Ishikawa (cell line): ENCODE results near the gene TES.

ENCODE experiments used
- CEBPB ChIP-seq: IDR thresholded peaks from 2 replicates; pipeline ENCODE4 v1.6.1; 2012
- CREB1 ChIP-seq: IDR thresholded peaks from 2 replicates; pipeline ENCODE4 v1.6.1; 2012; ENCODE audit warnings: low read depth
- EGR1 ChIP-seq: IDR thresholded peaks from 2 replicates; pipeline ENCODE4 v1.6.1; 2012
- EP300 ChIP-seq: IDR thresholded peaks from 2 replicates; pipeline ENCODE4 v1.6.1; 2012; ENCODE audit warnings: borderline replicate concordance
- FOXM1 ChIP-seq: IDR thresholded peaks from 2 replicates; pipeline ENCODE4 v1.6.1; 2012; ENCODE audit warnings: low read depth, borderline replicate concordance
- NFIC ChIP-seq: IDR thresholded peaks from 2 replicates; pipeline ENCODE4 v1.6.1; 2012
- RAD21 ChIP-seq: IDR thresholded peaks from 2 replicates; pipeline ENCODE4 v1.6.1; 2012; ENCODE audit warnings: low read depth
- TAF1 ChIP-seq: IDR thresholded peaks from 2 replicates; pipeline ENCODE4 v1.6.1; 2012; ENCODE audit warnings: low read depth, mild to moderate bottlenecking
- TCF12 ChIP-seq: IDR thresholded peaks from 2 replicates; pipeline ENCODE4 v1.6.1; 2012; ENCODE audit warnings: low read depth
- TEAD4 ChIP-seq: IDR thresholded peaks from 2 replicates; pipeline ENCODE4 v1.6.1; 2012
- YY1 ChIP-seq: IDR thresholded peaks from 2 replicates; pipeline ENCODE4 v1.6.1; 2012; ENCODE audit warnings: low read depth
- ZBTB7A ChIP-seq: IDR thresholded peaks from 2 replicates; pipeline ENCODE4 v1.6.1; 2012; ENCODE audit warnings: low read depth
- TF ChIP-seq, protein P1 (sequence below): IDR thresholded peaks from 2 replicates; pipeline ENCODE4 v1.6.1; 2012
- TF ChIP-seq, protein P2 (sequence below): IDR thresholded peaks from 2 replicates; pipeline ENCODE4 v1.6.1; 2012; ENCODE audit warnings: low read depth, mild to moderate bottlenecking
- TF ChIP-seq, protein P3 (sequence below): IDR thresholded peaks from 2 replicates; pipeline ENCODE4 v1.6.1; 2012

The TES gene

DNA sequence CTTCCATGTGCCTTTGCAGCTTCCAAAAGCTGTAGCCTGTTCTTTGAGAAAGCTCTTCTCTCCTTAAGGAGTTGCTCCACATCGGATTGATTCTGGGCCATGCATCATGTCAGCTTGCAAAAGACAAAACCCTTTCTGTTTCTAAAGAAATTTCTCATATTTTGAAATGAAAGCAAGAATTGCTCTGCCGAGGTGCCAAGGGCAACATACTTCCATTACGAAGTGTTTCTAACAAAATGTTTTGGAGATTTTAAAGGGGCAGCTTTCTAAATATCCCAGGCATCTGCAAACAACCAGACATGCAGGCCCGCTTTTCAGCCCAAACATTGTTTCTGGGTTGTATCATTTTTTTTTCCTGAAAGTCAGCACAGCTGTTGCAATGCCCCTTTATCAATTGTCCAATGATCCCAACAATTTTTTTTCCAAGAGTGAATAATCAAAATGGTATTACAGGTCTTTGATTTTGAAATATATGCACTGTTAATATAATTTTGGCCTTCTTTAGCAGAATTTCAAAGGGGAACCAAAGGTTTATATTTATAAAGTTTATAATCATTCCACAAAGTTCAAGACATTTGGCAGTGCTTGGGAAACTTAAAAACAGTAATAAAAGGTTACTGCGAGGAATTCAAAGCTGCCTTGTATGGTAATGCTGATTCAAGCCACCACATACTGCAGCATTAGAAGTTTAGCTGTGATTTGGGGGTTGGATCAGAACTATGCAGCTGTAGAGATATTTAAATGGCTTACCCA is 61.0 kb downstream of the TES start:
- no peak for TF ChIP-seq CREB1
- TF ChIP-seq, protein P1, sequence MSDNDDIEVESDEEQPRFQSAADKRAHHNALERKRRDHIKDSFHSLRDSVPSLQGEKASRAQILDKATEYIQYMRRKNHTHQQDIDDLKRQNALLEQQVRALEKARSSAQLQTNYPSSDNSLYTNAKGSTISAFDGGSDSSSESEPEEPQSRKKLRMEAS, result no peak
- TF ChIP-seq TCF12, result no peak
- TF ChIP-seq EGR1, result no peak
- TF ChIP-seq, protein P2, sequence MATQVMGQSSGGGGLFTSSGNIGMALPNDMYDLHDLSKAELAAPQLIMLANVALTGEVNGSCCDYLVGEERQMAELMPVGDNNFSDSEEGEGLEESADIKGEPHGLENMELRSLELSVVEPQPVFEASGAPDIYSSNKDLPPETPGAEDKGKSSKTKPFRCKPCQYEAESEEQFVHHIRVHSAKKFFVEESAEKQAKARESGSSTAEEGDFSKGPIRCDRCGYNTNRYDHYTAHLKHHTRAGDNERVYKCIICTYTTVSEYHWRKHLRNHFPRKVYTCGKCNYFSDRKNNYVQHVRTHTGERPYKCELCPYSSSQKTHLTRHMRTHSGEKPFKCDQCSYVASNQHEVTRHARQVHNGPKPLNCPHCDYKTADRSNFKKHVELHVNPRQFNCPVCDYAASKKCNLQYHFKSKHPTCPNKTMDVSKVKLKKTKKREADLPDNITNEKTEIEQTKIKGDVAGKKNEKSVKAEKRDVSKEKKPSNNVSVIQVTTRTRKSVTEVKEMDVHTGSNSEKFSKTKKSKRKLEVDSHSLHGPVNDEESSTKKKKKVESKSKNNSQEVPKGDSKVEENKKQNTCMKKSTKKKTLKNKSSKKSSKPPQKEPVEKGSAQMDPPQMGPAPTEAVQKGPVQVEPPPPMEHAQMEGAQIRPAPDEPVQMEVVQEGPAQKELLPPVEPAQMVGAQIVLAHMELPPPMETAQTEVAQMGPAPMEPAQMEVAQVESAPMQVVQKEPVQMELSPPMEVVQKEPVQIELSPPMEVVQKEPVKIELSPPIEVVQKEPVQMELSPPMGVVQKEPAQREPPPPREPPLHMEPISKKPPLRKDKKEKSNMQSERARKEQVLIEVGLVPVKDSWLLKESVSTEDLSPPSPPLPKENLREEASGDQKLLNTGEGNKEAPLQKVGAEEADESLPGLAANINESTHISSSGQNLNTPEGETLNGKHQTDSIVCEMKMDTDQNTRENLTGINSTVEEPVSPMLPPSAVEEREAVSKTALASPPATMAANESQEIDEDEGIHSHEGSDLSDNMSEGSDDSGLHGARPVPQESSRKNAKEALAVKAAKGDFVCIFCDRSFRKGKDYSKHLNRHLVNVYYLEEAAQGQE, result no peak
- no peak for TF ChIP-seq CEBPB
- TF ChIP-seq NFIC, result no peak
- TF ChIP-seq YY1, result no peak
- TF ChIP-seq ZBTB7A, result no peak
- TF ChIP-seq EP300, result no peak
- TF ChIP-seq RAD21, result no peak
- TF ChIP-seq, protein P3, sequence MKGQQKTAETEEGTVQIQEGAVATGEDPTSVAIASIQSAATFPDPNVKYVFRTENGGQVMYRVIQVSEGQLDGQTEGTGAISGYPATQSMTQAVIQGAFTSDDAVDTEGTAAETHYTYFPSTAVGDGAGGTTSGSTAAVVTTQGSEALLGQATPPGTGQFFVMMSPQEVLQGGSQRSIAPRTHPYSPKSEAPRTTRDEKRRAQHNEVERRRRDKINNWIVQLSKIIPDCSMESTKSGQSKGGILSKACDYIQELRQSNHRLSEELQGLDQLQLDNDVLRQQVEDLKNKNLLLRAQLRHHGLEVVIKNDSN, result no peak
- TF ChIP-seq TEAD4, result no peak
- no peak for TF ChIP-seq FOXM1
- no peak for TF ChIP-seq TAF1

DNA sequence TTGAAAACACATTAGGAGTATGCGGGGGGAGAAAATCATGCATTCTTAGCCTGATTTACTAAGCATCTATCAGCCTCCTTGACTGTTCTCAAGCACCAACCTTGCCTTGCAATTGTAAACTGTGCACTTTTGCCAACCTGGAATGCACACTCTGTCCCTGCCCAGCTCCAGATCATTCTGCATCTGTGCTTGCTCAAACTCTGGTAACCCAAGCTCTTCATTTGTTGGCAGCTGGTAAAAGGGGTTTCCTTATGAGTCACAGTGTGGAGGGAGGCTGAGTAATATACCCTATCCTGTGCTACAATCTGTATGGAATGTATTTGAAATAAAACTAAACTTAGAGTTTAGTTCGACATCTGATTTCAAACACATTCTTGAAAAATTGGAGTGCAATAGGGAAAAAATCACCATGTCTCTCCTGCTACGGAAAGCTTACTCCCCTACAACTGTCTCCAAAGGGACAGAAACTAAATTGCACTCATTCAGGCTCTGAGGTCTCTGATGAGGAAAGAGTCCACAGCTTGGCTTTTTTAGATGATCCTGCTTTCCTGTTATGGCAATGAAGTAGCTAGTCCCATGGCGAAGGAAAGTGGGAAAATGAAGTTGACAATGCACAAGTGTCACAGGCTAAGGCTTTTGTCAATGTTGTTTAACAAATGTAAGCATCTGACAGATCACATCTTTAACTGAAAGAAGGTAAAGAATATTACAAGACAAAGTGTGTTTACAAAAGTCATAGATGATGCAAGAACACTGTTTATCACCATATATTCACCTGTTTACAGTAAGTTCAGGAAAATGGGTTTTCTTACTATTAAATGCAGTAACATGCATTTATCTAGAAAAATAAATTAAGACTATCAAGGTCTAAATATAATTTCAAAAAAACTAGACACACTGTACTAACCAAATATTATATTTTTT is 61.9 kb downstream of the TES start:
- TF ChIP-seq, protein P2, result no peak
- peak; percentile 73 for TF ChIP-seq TEAD4
- peak; percentile 62 for TF ChIP-seq NFIC
- no peak for TF ChIP-seq TAF1
- no peak; the same call in 1 of the 2 replicates for TF ChIP-seq EP300
- no peak for TF ChIP-seq EGR1
- TF ChIP-seq FOXM1, result peak; percentile 36; the same call in 1 of the 2 replicates
- TF ChIP-seq TCF12, result peak; percentile 51; the same call in 1 of the 2 replicates
- TF ChIP-seq YY1, result no peak

DNA sequence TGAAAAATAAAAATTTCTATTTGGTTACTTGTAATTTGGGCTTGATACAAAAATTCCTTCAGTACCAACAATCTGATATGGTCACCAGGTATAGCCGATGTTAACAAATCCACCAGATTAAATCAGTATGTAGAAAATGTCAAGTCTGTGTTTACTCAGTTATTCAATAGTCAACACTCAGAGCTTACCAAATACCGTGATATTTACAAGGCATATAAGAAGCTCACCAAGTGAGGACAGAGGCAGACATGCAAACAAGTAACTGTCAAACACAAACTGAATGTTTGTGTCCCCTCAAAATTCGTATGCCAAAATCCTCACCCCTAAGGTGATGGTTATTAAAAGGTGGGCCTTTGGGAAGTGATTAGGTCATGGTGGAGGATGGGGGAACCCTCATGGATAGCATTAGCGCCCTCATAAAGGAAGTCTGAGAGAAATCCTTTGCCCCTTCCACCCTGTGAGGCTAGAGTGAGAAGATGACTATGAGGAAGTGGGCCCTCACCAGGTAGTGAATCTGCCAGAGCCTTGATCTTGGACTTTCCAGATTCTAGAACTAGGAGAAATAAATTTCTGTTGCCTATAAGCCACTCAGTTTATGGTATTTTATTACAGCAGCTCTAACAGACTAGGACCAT is 63.1 kb downstream of the TES start:
- TF ChIP-seq EGR1 (no peak), TCF12 (no peak), CEBPB (no peak), ZBTB7A (no peak), TEAD4 (no peak), CREB1 (no peak), EP300 (no peak), FOXM1 (no peak), NFIC (no peak), RAD21 (no peak), TAF1 (no peak), YY1 (no peak)
- TF ChIP-seq, protein P1, result no peak
- TF ChIP-seq, protein P3, result no peak
- TF ChIP-seq, protein P2, result no peak
